Amygdala (tissue), 56 donors: ENCODE measurements around the gene FBLN1.

ENCODE experiments used
- DNase-seq, 56 donors: peaks; one replicate each; lab custom pipeline; 2025; lab: John Stamatoyannopoulos, UW

Gene FBLN1

GRCh38 chr22:45562537-45563361 is 60.1 kb downstream of the FBLN1 start:
- no peak for DNase-seq

GRCh38 chr22:45563362-45564040 is 60.8 kb downstream of the FBLN1 start:
- DNase-seq: no peak

- DNase-seq: no peak
Measured at GRCh38 chr22:45564349-45565030, 61.8 kb downstream of the FBLN1 start.

GRCh38 chr22:45565171-45565570 is 62.5 kb downstream of the FBLN1 start:
- DNase-seq: no peak

GRCh38 chr22:45565973-45566372 is 63.3 kb downstream of the FBLN1 start:
- DNase-seq: no peak

GRCh38 chr22:45568213-45568612 is 65.5 kb downstream of the FBLN1 start:
- no peak for DNase-seq

- DNase-seq: no peak
Measured at GRCh38 chr22:45571089-45571488, 68.4 kb downstream of the FBLN1 start.

- no peak for DNase-seq
Measured at GRCh38 chr22:45572444-45572843, 69.8 kb downstream of the FBLN1 start.

- DNase-seq: peak in 1 of 56 donors; percentile 15
Measured at GRCh38 chr22:45574069-45574703, 71.5 kb downstream of the FBLN1 start.

- DNase-seq: no peak
Measured at GRCh38 chr22:45575173-45575572, 72.5 kb downstream of the FBLN1 start.

GRCh38 chr22:45575607-45576272 is 73.1 kb downstream of the FBLN1 start:
- DNase-seq: no peak

GRCh38 chr22:45576273-45576625 is 73.6 kb downstream of the FBLN1 start:
- DNase-seq: no peak

GRCh38 chr22:45576730-45577464 is 74.2 kb downstream of the FBLN1 start:
- DNase-seq: no peak

- peak in 52 of 56 donors; percentile 3 to 87 (median 52) for DNase-seq
Measured at GRCh38 chr22:45577746-45578523, 75.3 kb downstream of the FBLN1 start.

GRCh38 chr22:45578524-45579147 is 76.0 kb downstream of the FBLN1 start:
- no peak for DNase-seq

GRCh38 chr22:45579306-45579705 is 76.6 kb downstream of the FBLN1 start:
- DNase-seq: no peak

GRCh38 chr22:45579806-45580725 is 77.4 kb downstream of the FBLN1 start:
- no peak for DNase-seq
